Body of pancreas (tissue), 4 donors: ENCODE data around the gene CDV3. TPM values are rescaled to one million over a fixed set of nuclear protein-coding genes. Genes with fewer than 3 reads are reported as not detected.

ENCODE experiments used
- ATAC-seq: fragments of 150-250 bp; one replicate; pipeline ENCODE4 v1.9.1; 2016
- DNase-seq, 4 donors: peaks; one replicate each; pipeline ENCODE4 v3.0.0-alpha.2; 2019
- H3K27ac ChIP-seq, 4 donors: fragments of 200-600 bp; sonication (generic); 1 replicate in 3 of 4; 2 replicates in 1 of 4; pipeline versions ENCODE4 v1.5.1 to v1.6.1; 2016 to 2019; ENCODE audit warnings: mild to moderate bottlenecking in 1 of 4, mixed read lengths in 1 of 4, moderate library complexity in 1 of 4
- H3K27me3 ChIP-seq, 2 donors: fragments of 200-600 bp; sonication (generic); one replicate each; pipeline ENCODE4 v1.6.0; 2016; ENCODE audit warnings: mild to moderate bottlenecking in 1 of 2
- H3K36me3 ChIP-seq, 2 donors: fragments of 200-600 bp; sonication (generic); replicated peaks in 1 of 2; 2 replicates each; pipeline ENCODE4 v1.5.1; 2016; ENCODE audit warnings: low read depth in 2 of 2; ENCODE audit not compliant: insufficient read depth in 1 of 2
- H3K4me1 ChIP-seq: fragments of 200-600 bp; sonication (generic); one replicate; pipeline ENCODE4 v1.6.0; 2016
- H3K4me3 ChIP-seq, 2 donors: fragments of 200-600 bp; sonication (generic); 1 replicate in 1 of 2; 2 replicates in 1 of 2; pipeline ENCODE4 v1.5.1; 2016 to 2019
- H3K9me3 ChIP-seq, 3 donors: fragments of 200-600 bp; sonication (generic); 1 replicate in 2 of 3; 2 replicates in 1 of 3; pipeline ENCODE4 v1.5.1; 2016
- POLR2A ChIP-seq, 3 donors: fragments of 450-650 bp; IDR thresholded peaks; one replicate each; pipeline ENCODE4 v1.6.1; 2016; ENCODE audit warnings: antibody characterized with exemption in 3 of 3, mild to moderate bottlenecking in 2 of 3
- WGBS, 2 donors: methylation state at CpG; one replicate each; pipeline ENCODE4 v1.1.5; 2017; 5-methylcytosine and 5-hydroxymethylcytosine counted together
- intact Hi-C: fragments of 100-400 bp; cut with DNase I; formaldehyde crosslinking; loops from one replicate; pipeline ENCODE4 v1.15.1; 2023
- total RNA-seq, 2 donors: library from RNA; depleted of rRNA; stranded (reverse); fragments of >200 nt; gene quantifications; one replicate each; pipeline ENCODE4 v1.1.0, GENCODE V29; 2016
- TF ChIP-seq, protein P1 (sequence below), 7 experiments: fragments of 450-650 bp in 4 of 7; fragments of 200-600 bp in 3 of 7; sonication (generic) in 3 of 7; IDR thresholded peaks; one replicate each; pipeline ENCODE4 v1.5.1; 2016 to 2019; ENCODE audit warnings: antibody characterized with exemption in 7 of 7

Gene CDV3
- total RNA-seq, 2 donors from 2014 or later, result 67.6 to 70.3 TPM

DNA sequence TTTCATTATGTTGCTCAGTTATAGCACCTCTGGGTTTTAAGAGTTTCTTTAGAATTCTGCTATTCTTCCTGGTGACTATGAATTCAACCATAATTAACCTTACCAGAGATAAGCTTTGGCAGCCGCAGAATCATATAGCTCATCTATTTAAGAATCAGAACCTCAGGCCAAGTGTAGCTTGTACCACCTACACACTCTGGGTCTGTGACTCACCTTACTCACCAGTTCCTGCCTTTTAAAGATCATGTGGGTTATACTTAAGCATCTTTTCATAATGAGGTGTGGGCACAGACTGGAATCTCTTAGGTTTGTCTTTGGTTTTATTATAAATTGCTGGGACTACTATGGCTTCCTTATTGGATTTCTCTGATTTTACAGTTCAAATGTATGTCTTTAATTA, 21.9 kb downstream of the CDV3 start:
- ATAC-seq, result no peak

DNA sequence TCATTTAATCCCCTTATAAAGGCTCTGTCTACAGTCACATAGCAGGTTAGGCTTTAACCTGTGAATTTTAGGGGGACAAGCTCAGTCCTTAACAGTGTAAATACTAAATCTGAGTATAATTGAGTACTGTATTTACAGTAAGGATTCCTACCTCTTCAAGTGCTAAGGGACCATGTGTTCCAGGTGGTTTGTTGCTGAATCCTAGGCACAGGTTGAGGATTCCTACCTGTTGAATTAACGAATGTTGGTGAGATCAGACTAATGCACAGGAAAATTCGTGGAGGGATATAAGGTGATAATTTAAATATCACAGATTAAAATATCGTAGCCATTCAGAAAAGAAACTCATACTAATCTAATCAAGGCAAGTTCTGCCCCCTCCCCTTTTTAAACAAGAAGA, 24.9 kb downstream of the CDV3 start:
- H3K9me3 ChIP-seq, result no peaks in the 10 kb centered on the region
- H3K27me3 ChIP-seq, result no peaks in the 10 kb centered on the region
- DNase-seq, result no peak
- no peak for ATAC-seq
- WGBS, 2 donors, result 81 to 88% methylated on average over 3 of the region's 3 CpGs
- no peaks in the 10 kb centered on the region for H3K4me1 ChIP-seq
- TF ChIP-seq POLR2A (IDR thresholded peaks at IDR 0.05), result no peak
- TF ChIP-seq, protein P1, sequence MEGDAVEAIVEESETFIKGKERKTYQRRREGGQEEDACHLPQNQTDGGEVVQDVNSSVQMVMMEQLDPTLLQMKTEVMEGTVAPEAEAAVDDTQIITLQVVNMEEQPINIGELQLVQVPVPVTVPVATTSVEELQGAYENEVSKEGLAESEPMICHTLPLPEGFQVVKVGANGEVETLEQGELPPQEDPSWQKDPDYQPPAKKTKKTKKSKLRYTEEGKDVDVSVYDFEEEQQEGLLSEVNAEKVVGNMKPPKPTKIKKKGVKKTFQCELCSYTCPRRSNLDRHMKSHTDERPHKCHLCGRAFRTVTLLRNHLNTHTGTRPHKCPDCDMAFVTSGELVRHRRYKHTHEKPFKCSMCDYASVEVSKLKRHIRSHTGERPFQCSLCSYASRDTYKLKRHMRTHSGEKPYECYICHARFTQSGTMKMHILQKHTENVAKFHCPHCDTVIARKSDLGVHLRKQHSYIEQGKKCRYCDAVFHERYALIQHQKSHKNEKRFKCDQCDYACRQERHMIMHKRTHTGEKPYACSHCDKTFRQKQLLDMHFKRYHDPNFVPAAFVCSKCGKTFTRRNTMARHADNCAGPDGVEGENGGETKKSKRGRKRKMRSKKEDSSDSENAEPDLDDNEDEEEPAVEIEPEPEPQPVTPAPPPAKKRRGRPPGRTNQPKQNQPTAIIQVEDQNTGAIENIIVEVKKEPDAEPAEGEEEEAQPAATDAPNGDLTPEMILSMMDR (IDR thresholded peaks at IDR 0.05), result no peak
- no peak overlapping the region for H3K27ac ChIP-seq
- intact Hi-C loops, result no loop called here
- no peaks in the 10 kb centered on the region for H3K36me3 ChIP-seq
- H3K4me3 ChIP-seq, result no peak overlapping the region

More for the DNA sequence above, 21.9 kb downstream of the CDV3 start:
- Histone ChIP-seq H3K27me3 (no peaks in the 10 kb centered on the region), H3K4me3 (no peak overlapping the region), H3K4me1 (no peaks in the 10 kb centered on the region), H3K36me3 (no peaks in the 10 kb centered on the region), H3K9me3 (no peaks in the 10 kb centered on the region), H3K27ac (no peak overlapping the region)
- no peak for DNase-seq
- 73 to 75% methylated on average over 1 of the region's 1 CpG for WGBS, 2 donors
- intact Hi-C loops, result no loop called here
- TF ChIP-seq POLR2A (IDR thresholded peaks at IDR 0.05), result no peak
- TF ChIP-seq, protein P1 (IDR thresholded peaks at IDR 0.05), result no peak

DNA sequence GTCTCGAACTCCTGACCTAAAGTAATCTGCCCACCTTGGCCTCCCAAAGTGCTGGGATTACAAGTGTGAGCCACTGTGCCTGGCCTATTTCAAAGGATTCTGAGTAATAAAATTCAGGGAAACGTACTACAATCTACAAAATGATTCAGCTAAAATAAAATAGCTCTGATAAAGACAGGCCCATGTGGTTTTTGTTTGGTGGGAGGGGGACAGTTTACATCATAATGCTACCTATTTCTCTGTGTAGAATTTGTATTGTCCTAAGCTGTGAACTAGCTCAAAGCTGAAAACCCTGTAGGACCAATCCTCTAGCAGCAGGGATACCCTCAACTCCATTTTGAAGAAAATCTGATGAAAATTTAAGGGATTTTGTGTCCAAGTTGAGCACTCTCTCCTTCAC, 25.8 kb downstream of the CDV3 start:
- WGBS, 2 donors, result 74 to 95% methylated on average over 2 of the region's 2 CpGs
- no peak for ATAC-seq
- intact Hi-C loops, result no loop called here

DNA sequence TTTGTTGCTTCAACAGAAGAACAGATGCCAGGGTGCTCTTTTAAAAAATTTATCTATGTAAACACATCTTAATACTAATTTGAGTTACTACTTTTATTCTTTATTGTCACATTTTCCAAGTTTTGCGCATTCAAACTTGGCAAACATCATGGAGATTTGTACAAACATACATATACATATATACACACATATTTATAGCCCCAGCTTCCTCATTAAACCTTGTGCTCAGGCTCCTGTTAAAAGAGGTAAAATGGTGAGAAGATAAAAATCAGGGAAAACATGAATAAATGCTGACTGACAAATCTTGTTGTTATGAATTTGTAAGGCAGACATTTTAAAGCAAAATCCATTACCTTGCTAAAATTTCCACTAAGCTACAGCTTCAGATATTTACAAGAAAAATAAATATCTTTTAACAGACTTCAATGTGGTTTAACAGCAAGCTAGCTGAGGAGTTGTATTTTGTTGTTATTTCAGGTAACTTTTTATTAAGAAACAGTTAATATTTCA, 27.1 kb downstream of the CDV3 start:
- DNase-seq (no peak), ATAC-seq (no peak)
- H3K9me3 ChIP-seq, result no peaks in the 10 kb centered on the region
- intact Hi-C loops, result no loop called here
- H3K36me3 ChIP-seq, result no peaks in the 10 kb centered on the region
- no peaks in the 10 kb centered on the region for H3K27me3 ChIP-seq
- no peak overlapping the region for H3K27ac ChIP-seq
- no peaks in the 10 kb centered on the region for H3K4me1 ChIP-seq
- 96 to 98% methylated on average over 1 of the region's 1 CpG for WGBS, 2 donors
- no peak overlapping the region for H3K4me3 ChIP-seq
- TF ChIP-seq, protein P1 (IDR thresholded peaks at IDR 0.05), result no peak
- no peak for TF ChIP-seq POLR2A (IDR thresholded peaks at IDR 0.05)

More for the DNA sequence above, 25.8 kb downstream of the CDV3 start:
- Histone ChIP-seq H3K27ac (no peak overlapping the region), H3K4me3 (no peak overlapping the region), H3K9me3 (no peaks in the 10 kb centered on the region), H3K36me3 (no peaks in the 10 kb centered on the region), H3K27me3 (no peaks in the 10 kb centered on the region), H3K4me1 (no peaks in the 10 kb centered on the region)
- no peak for DNase-seq
- no peak for TF ChIP-seq POLR2A (IDR thresholded peaks at IDR 0.05)
- TF ChIP-seq, protein P1 (IDR thresholded peaks at IDR 0.05), result no peak

DNA sequence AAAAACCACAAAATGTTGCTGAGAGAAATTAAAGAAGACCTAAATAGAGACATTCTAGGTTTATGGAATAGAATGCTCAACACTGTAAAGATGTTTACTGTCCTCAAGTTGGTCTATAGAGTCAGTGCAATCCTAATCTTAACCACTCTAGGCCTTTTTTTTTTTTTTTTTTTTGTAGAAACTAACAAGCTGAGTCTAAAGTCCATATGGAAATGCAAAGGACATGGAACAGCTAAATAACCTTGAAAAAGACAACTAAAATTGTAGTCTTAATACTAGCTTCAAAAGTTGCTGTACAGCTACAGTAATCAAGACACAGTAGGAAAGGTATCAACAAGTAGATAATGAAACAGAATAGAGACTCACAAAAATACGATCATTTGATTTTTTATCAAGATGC, 32.9 kb downstream of the CDV3 start:
- H3K9me3 ChIP-seq, result no peaks in the 10 kb centered on the region
- H3K27ac ChIP-seq, result peak overlapping the region in 1 of 4 donors; percentile 9
- intact Hi-C loops, result no loop called here
- no peaks in the 10 kb centered on the region for H3K27me3 ChIP-seq
- DNase-seq (no peak), ATAC-seq (no peak)
- 40 to 44% methylated on average over 1 of the region's 1 CpG for WGBS, 2 donors
- peaks cover 0 to 6% of the 10 kb centered on the region in 2 donors for H3K36me3 ChIP-seq
- no peaks in the 10 kb centered on the region for H3K4me1 ChIP-seq
- TF ChIP-seq, protein P1 (IDR thresholded peaks at IDR 0.05), result no peak
- TF ChIP-seq POLR2A (IDR thresholded peaks at IDR 0.05), result no peak
- H3K4me3 ChIP-seq, result no peak overlapping the region
